Panc1 (cell line): ENCODE data around the gene SYP. TPM values are rescaled to one million over a fixed set of nuclear protein-coding genes. Genes with fewer than 3 reads are reported as not detected.
A peak's percentile ranks its signal among the peaks of the same experiment; 100 is the strongest.

Experiments used
- ATAC-seq: fragments of 200-7000 bp; cut with Tn5 transposase; 2 replicates; pipeline ENCODE4 v1.9.1; 2020; ENCODE audit warnings: mild to moderate bottlenecking, moderate library complexity
- BruUV-seq: library from RNA; stranded (reverse); fragments of 400-500 nt; replicated peaks from 2 replicates; lab custom pipeline; 2021; lab: Mats Ljungman, UMichigan
- CTCF ChIA-PET: fragments of 300-600 bp; sonication (Branson Sonifier 250); formaldehyde crosslinking; loops from one replicate; lab custom pipeline; 2022; ENCODE audit warnings: antibody characterized with exemption; lab: Charles Lee
- POLR2A ChIA-PET: fragments of 300-600 bp; sonication (Branson Sonifier 250); formaldehyde crosslinking; loops from one replicate; lab custom pipeline; 2022; ENCODE audit warnings: antibody characterized with exemption; lab: Charles Lee
- DNase-seq: peaks from one replicate; pipeline ENCODE4 v3.0.0-alpha.2; 2010; ENCODE audit warnings: low read depth, low spot score
- H3K27ac ChIP-seq: 2 replicates; pipeline ENCODE4 v1.5.1; 2011; ENCODE audit warnings: mild to moderate bottlenecking, low read length, inconsistent platforms
- H3K27me3 ChIP-seq: fragments of 200-500 bp; sonication (Bioruptor generic); 2 replicates; pipeline ENCODE4 v1.6.0; 2014; ENCODE audit warnings: low read length, inconsistent platforms; ENCODE audit not compliant: control insufficient read depth, insufficient read depth
- H3K36me3 ChIP-seq: fragments of 200-500 bp; sonication (Bioruptor generic); 2 replicates; pipeline ENCODE4 v1.5.1; 2014; ENCODE audit warnings: inconsistent platforms, mild to moderate bottlenecking, low read length, moderate library complexity; ENCODE audit not compliant: control insufficient read depth, insufficient read depth
- H3K4me1 ChIP-seq: 2 replicates; pipeline ENCODE4 v1.5.1; 2011; ENCODE audit warnings: inconsistent platforms, mild to moderate bottlenecking, low read length, moderate library complexity; ENCODE audit not compliant: control insufficient read depth, insufficient read depth
- H3K4me3 ChIP-seq, 2 experiments: 2 replicates each; pipeline ENCODE4 v1.5.1; 2011 to 2012; ENCODE audit warnings: low read depth in 2 of 2, low read length in 2 of 2, mild to moderate bottlenecking in 2 of 2, inconsistent platforms in 1 of 2, moderate library complexity in 1 of 2
- H3K9me3 ChIP-seq: fragments of 200-500 bp; sonication (Bioruptor generic); 2 replicates; pipeline ENCODE4 v1.5.1; 2014; ENCODE audit warnings: low read depth, mild to moderate bottlenecking, inconsistent platforms, low read length, moderate library complexity; ENCODE audit not compliant: control insufficient read depth, insufficient read depth
- POLR2AphosphoS5 ChIP-seq: IDR thresholded peaks from 2 replicates; pipeline ENCODE4 v1.6.1; 2012; ENCODE audit warnings: mild to moderate bottlenecking, low read depth, low read length, moderate library complexity
- SIN3A ChIP-seq: IDR thresholded peaks from 2 replicates; pipeline ENCODE4 v1.6.1; 2012; ENCODE audit warnings: low read depth, mild to moderate bottlenecking, low read length, moderate library complexity, borderline replicate concordance; ENCODE audit not compliant: insufficient read depth
- TCF7L2 ChIP-seq: IDR thresholded peaks from 2 replicates; pipeline ENCODE4 v1.6.1; 2011; ENCODE audit warnings: mild to moderate bottlenecking, low read depth, low read length, inconsistent platforms
- in situ Hi-C: cut with HindIII; loops from 2 replicates; pipeline ENCODE4 v1.10.0; 2016; ENCODE audit warnings: low sequenced_read_pairs, low pct_unique_long_range_greater_than_20kb
- intact Hi-C: fragments of 100-400 bp; cut with micrococcal nuclease; formaldehyde crosslinking; loops from one replicate; pipeline ENCODE4 v1.10.0; 2022; ENCODE audit not compliant: unreplicated experiment
- total RNA-seq: library from RNA; stranded (reverse); gene quantifications from one replicate; pipeline ENCODE4 v1.2.1, GENCODE V29; 2021; ENCODE audit not compliant: unreplicated experiment
- TF ChIP-seq, protein P1 (sequence below), 2 experiments: IDR thresholded peaks; 2 replicates each; pipeline ENCODE4 v1.6.1; 2011 to 2012; ENCODE audit warnings: low read depth in 2 of 2, control low read depth in 1 of 2, low read length in 1 of 2, mild to moderate bottlenecking in 1 of 2, moderate library complexity in 1 of 2; ENCODE audit not compliant: insufficient read depth in 1 of 2
- TF ChIP-seq, protein P2 (sequence below): fragments of 450-650 bp; IDR thresholded peaks from 2 replicates; pipeline ENCODE4 v1.5.1; 2017; ENCODE audit warnings: mild to moderate bottlenecking

Gene SYP
- total RNA-seq, 1 experiment from 2014 or later, result 12.4 TPM

- ATAC-seq (no peak), DNase-seq (no peak)
- Histone ChIP-seq H3K27ac (no peak overlapping the region), H3K4me3 (no peak overlapping the region), H3K4me1 (peaks cover 7% of the 10 kb centered on the region; the same call in 1 of the 2 replicates), H3K36me3 (no peaks in the 10 kb centered on the region), H3K9me3 (no peaks in the 10 kb centered on the region), H3K27me3 (no peaks in the 10 kb centered on the region)
- in situ Hi-C loops, result no loop called here
- intact Hi-C loops, result no loop called here
- ChIA-PET CTCF (no interaction called here), POLR2A (interaction anchor here (0.6 kb wide), 1 partner anchor 26 kb away, joined by 8 read pairs; the partner anchor contains the start of gene PLP2)
- no TSS peak for BruUV-seq
- TF ChIP-seq, protein P1, sequence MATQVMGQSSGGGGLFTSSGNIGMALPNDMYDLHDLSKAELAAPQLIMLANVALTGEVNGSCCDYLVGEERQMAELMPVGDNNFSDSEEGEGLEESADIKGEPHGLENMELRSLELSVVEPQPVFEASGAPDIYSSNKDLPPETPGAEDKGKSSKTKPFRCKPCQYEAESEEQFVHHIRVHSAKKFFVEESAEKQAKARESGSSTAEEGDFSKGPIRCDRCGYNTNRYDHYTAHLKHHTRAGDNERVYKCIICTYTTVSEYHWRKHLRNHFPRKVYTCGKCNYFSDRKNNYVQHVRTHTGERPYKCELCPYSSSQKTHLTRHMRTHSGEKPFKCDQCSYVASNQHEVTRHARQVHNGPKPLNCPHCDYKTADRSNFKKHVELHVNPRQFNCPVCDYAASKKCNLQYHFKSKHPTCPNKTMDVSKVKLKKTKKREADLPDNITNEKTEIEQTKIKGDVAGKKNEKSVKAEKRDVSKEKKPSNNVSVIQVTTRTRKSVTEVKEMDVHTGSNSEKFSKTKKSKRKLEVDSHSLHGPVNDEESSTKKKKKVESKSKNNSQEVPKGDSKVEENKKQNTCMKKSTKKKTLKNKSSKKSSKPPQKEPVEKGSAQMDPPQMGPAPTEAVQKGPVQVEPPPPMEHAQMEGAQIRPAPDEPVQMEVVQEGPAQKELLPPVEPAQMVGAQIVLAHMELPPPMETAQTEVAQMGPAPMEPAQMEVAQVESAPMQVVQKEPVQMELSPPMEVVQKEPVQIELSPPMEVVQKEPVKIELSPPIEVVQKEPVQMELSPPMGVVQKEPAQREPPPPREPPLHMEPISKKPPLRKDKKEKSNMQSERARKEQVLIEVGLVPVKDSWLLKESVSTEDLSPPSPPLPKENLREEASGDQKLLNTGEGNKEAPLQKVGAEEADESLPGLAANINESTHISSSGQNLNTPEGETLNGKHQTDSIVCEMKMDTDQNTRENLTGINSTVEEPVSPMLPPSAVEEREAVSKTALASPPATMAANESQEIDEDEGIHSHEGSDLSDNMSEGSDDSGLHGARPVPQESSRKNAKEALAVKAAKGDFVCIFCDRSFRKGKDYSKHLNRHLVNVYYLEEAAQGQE (IDR thresholded peaks at IDR 0.05; ENCODE audit: insufficient read depth in 1 of 2, low read depth in 2 of 2, low read length in 1 of 2), result no peak
- TF ChIP-seq SIN3A (no peak), TCF7L2 (no peak), POLR2AphosphoS5 (no peak)
- TF ChIP-seq, protein P2, sequence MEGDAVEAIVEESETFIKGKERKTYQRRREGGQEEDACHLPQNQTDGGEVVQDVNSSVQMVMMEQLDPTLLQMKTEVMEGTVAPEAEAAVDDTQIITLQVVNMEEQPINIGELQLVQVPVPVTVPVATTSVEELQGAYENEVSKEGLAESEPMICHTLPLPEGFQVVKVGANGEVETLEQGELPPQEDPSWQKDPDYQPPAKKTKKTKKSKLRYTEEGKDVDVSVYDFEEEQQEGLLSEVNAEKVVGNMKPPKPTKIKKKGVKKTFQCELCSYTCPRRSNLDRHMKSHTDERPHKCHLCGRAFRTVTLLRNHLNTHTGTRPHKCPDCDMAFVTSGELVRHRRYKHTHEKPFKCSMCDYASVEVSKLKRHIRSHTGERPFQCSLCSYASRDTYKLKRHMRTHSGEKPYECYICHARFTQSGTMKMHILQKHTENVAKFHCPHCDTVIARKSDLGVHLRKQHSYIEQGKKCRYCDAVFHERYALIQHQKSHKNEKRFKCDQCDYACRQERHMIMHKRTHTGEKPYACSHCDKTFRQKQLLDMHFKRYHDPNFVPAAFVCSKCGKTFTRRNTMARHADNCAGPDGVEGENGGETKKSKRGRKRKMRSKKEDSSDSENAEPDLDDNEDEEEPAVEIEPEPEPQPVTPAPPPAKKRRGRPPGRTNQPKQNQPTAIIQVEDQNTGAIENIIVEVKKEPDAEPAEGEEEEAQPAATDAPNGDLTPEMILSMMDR, result no peak
Measured at GRCh38 chrX:49197543-49198087, 2.4 kb downstream of the SYP start.

DNA sequence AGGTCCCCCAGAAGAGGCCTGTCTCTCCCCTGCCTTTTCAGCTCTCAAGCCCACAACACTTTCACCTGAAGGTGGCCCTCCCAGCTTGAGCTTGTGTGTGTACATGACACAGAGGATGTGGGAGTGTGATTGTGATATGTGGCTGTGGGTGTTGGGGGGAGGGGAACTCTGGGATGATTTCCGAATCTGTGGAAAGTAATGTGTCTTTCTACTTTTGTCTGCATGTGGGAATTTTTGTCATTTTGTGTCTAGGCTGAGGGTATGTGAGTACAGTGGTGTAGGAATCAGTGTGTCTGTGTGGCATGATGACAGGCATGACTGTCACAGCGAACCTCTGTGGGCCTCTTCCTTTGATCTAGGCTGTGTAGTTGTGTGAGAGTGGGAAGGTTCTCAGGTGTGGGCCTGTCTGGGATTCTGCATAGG, 6.4 kb downstream of the SYP start:
- ATAC-seq, result no peak
- BruUV-seq, result no TSS peak

More for the DNA sequence above, 6.4 kb downstream of the SYP start:
- DNase-seq, result no peak
- Histone ChIP-seq H3K4me1 (peaks cover 10% of the 10 kb centered on the region), H3K36me3 (no peaks in the 10 kb centered on the region), H3K27me3 (no peaks in the 10 kb centered on the region), H3K4me3 (no peak overlapping the region), H3K27ac (no peak overlapping the region), H3K9me3 (no peaks in the 10 kb centered on the region)
- TF ChIP-seq SIN3A (no peak), TCF7L2 (0 out of 2 replicates have a peak, but pooled peaks have one; percentile 19)
- in situ Hi-C loops, result no loop called here
- intact Hi-C loops, result loop anchor here (5.0 kb wide), 1 partner anchor 84 kb away; no protein-coding TSS in a partner anchor
- CTCF ChIA-PET, result interaction anchor here (0.5 to 0.6 kb wide), 2 partner anchors 97 to 134 kb away, joined by 3 to 8 read pairs; no protein-coding TSS in a partner anchor
- POLR2A ChIA-PET, result no interaction called here
